Measurements from ENCODE around the gene CHMP5.

The CHMP5 gene

GRCh38 chr9:33264473-33265177, at the start of gene CHMP5, which contains the start of gene BAG1:
Gene CHMP5 (plus strand): TSS chr9:33265049. CDS start chr9:33265079, 30 bp downstream.
Gene BAG1 (minus strand): TSS chr9:33264708.
- DNase-seq = peak; percentile 97

- DNase-seq = no peak
Observed at GRCh38 chr9:33220681-33221567, 43.9 kb upstream of the CHMP5 start.

GRCh38 chr9:33221568-33221884, 43.3 kb upstream of the CHMP5 start:
- no peak for DNase-seq

- no peak for DNase-seq
Observed at GRCh38 chr9:33222031-33222430, 42.8 kb upstream of the CHMP5 start.

GRCh38 chr9:33223696-33224095, 41.2 kb upstream of the CHMP5 start:
- DNase-seq = no peak

GRCh38 chr9:33225319-33226147, 39.3 kb upstream of the CHMP5 start:
- peak; percentile 1 for DNase-seq

GRCh38 chr9:33227008-33227398, 37.8 kb upstream of the CHMP5 start:
- no peak for DNase-seq

GRCh38 chr9:33227741-33228140, 37.1 kb upstream of the CHMP5 start:
- DNase-seq = no peak

- DNase-seq = no peak
Observed at GRCh38 chr9:33228606-33229005, 36.2 kb upstream of the CHMP5 start.

- no peak for DNase-seq
Observed at GRCh38 chr9:33229359-33230114, 35.3 kb upstream of the CHMP5 start.

- no peak for DNase-seq
Observed at GRCh38 chr9:33230756-33231622, 33.9 kb upstream of the CHMP5 start.

- no peak for DNase-seq
Observed at GRCh38 chr9:33231623-33231942, 33.3 kb upstream of the CHMP5 start.

- no peak for DNase-seq
Observed at GRCh38 chr9:33232815-33233214, 32.0 kb upstream of the CHMP5 start.

- no peak for DNase-seq
Observed at GRCh38 chr9:33233626-33234342, 31.1 kb upstream of the CHMP5 start.

- no peak for DNase-seq
Observed at GRCh38 chr9:33234511-33235467, 30.1 kb upstream of the CHMP5 start.

- no peak for DNase-seq
Observed at GRCh38 chr9:33236571-33236970, 28.3 kb upstream of the CHMP5 start.

GRCh38 chr9:33239921-33240320, 24.9 kb upstream of the CHMP5 start, which contains the start of gene SPINK4:
Gene SPINK4 (plus strand): TSS chr9:33240167. CDS start chr9:33240209, 42 bp downstream.
- DNase-seq = no peak

GRCh38 chr9:33241298-33241697, 23.6 kb upstream of the CHMP5 start:
- DNase-seq = no peak

- DNase-seq = no peak
Observed at GRCh38 chr9:33242609-33243134, 22.2 kb upstream of the CHMP5 start.

All from NCI-H2227 treated with DMSO at 0.1 percent for 48 hours (cell line).